A549 (cell line): ENCODE data around the gene ABCC2.

Experiments
- KDM1A ChIP-seq: fragments of 200-600 bp; sonication (generic); IDR thresholded peaks from 2 replicates; pipeline ENCODE4 v1.6.1; 2016; ENCODE audit warnings: low read depth, mild to moderate bottlenecking
- KDM5A ChIP-seq: fragments of 200-600 bp; sonication (generic); IDR thresholded peaks from 2 replicates; pipeline ENCODE4 v1.6.1; 2016; ENCODE audit warnings: antibody characterized with exemption, mild to moderate bottlenecking
- MAX ChIP-seq: IDR thresholded peaks from 2 replicates; pipeline ENCODE4 v1.6.1; 2012
- PHF8 ChIP-seq: fragments of 200-600 bp; sonication (generic); IDR thresholded peaks from 2 replicates; pipeline ENCODE4 v1.6.1; 2016; ENCODE audit warnings: low read depth, mild to moderate bottlenecking, antibody characterized with exemption, moderate library complexity, borderline replicate concordance
- POLR2A ChIP-seq: IDR thresholded peaks from 2 replicates; pipeline ENCODE4 v1.6.1; 2012; ENCODE audit warnings: mild to moderate bottlenecking, low read length
- USF2 ChIP-seq: fragments of 450-650 bp; IDR thresholded peaks from 2 replicates; pipeline ENCODE4 v1.6.1; 2014; ENCODE audit warnings: antibody characterized with exemption
- ZFP36 ChIP-seq: fragments of 450-650 bp; IDR thresholded peaks from 2 replicates; pipeline ENCODE4 v1.6.1; 2014; ENCODE audit warnings: borderline replicate concordance; ENCODE audit not compliant: partially characterized antibody
- TF ChIP-seq, protein P1 (sequence below): fragments of >200 bp; sonication (Bioruptor Twin); formaldehyde crosslinking; IDR thresholded peaks from 3 replicates; pipeline ENCODE4 v1.5.1; 2016

- no peak for TF ChIP-seq ZFP36
- TF ChIP-seq, protein P1, sequence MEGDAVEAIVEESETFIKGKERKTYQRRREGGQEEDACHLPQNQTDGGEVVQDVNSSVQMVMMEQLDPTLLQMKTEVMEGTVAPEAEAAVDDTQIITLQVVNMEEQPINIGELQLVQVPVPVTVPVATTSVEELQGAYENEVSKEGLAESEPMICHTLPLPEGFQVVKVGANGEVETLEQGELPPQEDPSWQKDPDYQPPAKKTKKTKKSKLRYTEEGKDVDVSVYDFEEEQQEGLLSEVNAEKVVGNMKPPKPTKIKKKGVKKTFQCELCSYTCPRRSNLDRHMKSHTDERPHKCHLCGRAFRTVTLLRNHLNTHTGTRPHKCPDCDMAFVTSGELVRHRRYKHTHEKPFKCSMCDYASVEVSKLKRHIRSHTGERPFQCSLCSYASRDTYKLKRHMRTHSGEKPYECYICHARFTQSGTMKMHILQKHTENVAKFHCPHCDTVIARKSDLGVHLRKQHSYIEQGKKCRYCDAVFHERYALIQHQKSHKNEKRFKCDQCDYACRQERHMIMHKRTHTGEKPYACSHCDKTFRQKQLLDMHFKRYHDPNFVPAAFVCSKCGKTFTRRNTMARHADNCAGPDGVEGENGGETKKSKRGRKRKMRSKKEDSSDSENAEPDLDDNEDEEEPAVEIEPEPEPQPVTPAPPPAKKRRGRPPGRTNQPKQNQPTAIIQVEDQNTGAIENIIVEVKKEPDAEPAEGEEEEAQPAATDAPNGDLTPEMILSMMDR = no peak
- peak; percentile 91 for TF ChIP-seq MAX
- no peak; the same call in 1 of the 2 replicates for TF ChIP-seq PHF8
- peak; percentile 89 for TF ChIP-seq USF2
- no peak for TF ChIP-seq KDM1A
- no peak for TF ChIP-seq POLR2A
- TF ChIP-seq KDM5A = no peak
Observed at GRCh38 chr10:99782447-99783286, at the start of gene ABCC2.
